Measurements from ENCODE around the gene DNAJB13. TPM values are rescaled to one million over a fixed set of nuclear protein-coding genes. Genes with fewer than 3 reads are reported as not detected.

Gene DNAJB13
- total and polyA plus RNA-seq, 2 of the 4 experiments (the other 2 are of a cell fraction): 0.18 to 0.48 TPM

GRCh38 chr11:73972187-73972586, 21.4 kb downstream of the DNAJB13 start:
- Histone ChIP-seq H3K56ac (ENCODE audit: extremely low read depth, insufficient read depth, low read length) (no peak overlapping the region), H3K4me2 (ENCODE audit: low read depth, low read length) (no peak overlapping the region), H3K79me1 (ENCODE audit: low read depth in 1 of 2, low read length in 2 of 2) (no peaks in the 10 kb centered on the region), H3K14ac (replicated peaks; ENCODE audit: low read depth, low read length) (no peak overlapping the region), H3K18ac (ENCODE audit: low read depth, low read length) (no peak overlapping the region), H2BK5ac (ENCODE audit: low read depth, low read length, poor library complexity, severe bottlenecking) (no peak overlapping the region), H2BK15ac (ENCODE audit: low read depth, low read length) (no peak overlapping the region), H4K8ac (ENCODE audit: low read depth in 2 of 2, low read length in 2 of 2) (no peak overlapping the region), H4K5ac (ENCODE audit: low read depth, low read length) (no peak overlapping the region), H4K91ac (ENCODE audit: insufficient read depth, low read depth, low read length) (no peak overlapping the region), H3K36me3 (ENCODE audit: control insufficient read depth, insufficient read depth, low read length) (no peaks in the 10 kb centered on the region), H2BK20ac (ENCODE audit: low read depth, low read length) (no peak overlapping the region), H3K9me3 (ENCODE audit: control insufficient read depth, insufficient read depth, low read length) (no peaks in the 10 kb centered on the region), H2BK120ac (ENCODE audit: low read depth, low read length) (no peak overlapping the region), H3K27ac (ENCODE audit: insufficient read depth, low read length) (no peak overlapping the region), H3K9me1 (ENCODE audit: insufficient read depth, low read length) (0 out of 2 replicates have a peak, but pooled peaks cover 4% of the 10 kb centered on the region), H3K4ac (ENCODE audit: low read depth, low read length) (no peak overlapping the region), H4K20me1 (ENCODE audit: insufficient read depth, low read length) (no peaks in the 10 kb centered on the region), H3K4me1 (ENCODE audit: control insufficient read depth, insufficient read depth, low read length) (no peaks in the 10 kb centered on the region), H3K4me3 (ENCODE audit: insufficient read depth, low read depth, low read length) (no peak overlapping the region), H2AFZ (replicated peaks; ENCODE audit: low read length, poor library complexity) (no peak overlapping the region), H3K23ac (ENCODE audit: low read depth, low read length) (no peak overlapping the region), H2AK9ac (replicated peaks; ENCODE audit: low read depth, low read length, poor library complexity) (no peak overlapping the region), H3K27me3 (ENCODE audit: control insufficient read depth, insufficient read depth, low read length) (no peaks in the 10 kb centered on the region), H2AK5ac (ENCODE audit: low read depth, low read length) (no peak overlapping the region), H3K9ac (ENCODE audit: low read depth, low read length) (no peak overlapping the region)
- no TSS peak for BruUV-seq (replicated peaks)
- intact Hi-C loops (cut with micrococcal nuclease): no loop called here
- POLR2A ChIA-PET (ENCODE audit: unreplicated experiment): no interaction called here
- no CpG with 5 or more reads among the region's 1 CpG for WGBS, 2 experiments (ENCODE audit: extremely low coverage in 2 of 2, insufficient read length in 1 of 2)
- ATAC-seq (ENCODE audit: low read depth): no peak
- CTCF ChIA-PET: no interaction called here
- dilution Hi-C loops (cut with HindIII; ENCODE audit: low sequenced_read_pairs, unreplicated experiment): no loop called here
- in situ Hi-C loops (cut with MboI; ENCODE audit: low sequenced_read_pairs): no loop called here
- DNase-seq: no peak
- TF ChIP-seq CHD1 (IDR thresholded peaks at IDR 0.05; ENCODE audit: low read depth, low read length) (no peak), SMC3 (IDR thresholded peaks at IDR 0.05; ENCODE audit: low read depth, low read length) (no peak), FOS (IDR thresholded peaks at IDR 0.05; ENCODE audit: low read depth, low read length) (no peak), MXI1 (IDR thresholded peaks at IDR 0.05; ENCODE audit: borderline replicate concordance, low read depth, low read length) (no peak), USF2 (IDR thresholded peaks at IDR 0.05; ENCODE audit: low read depth, low read length) (no peak), MAFK (IDR thresholded peaks at IDR 0.05; ENCODE audit: low read depth, low read length) (no peak), BHLHE40 (IDR thresholded peaks at IDR 0.05; ENCODE audit: low read depth, low read length) (no peak), POLR2A (IDR thresholded peaks at IDR 0.05; ENCODE audit: low read depth, low read length) (no peak), MAZ (IDR thresholded peaks at IDR 0.05; ENCODE audit: borderline replicate concordance, low read depth, low read length) (no peak), RAD21 (IDR thresholded peaks at IDR 0.05; ENCODE audit: low read length) (no peak), CTCF (conservative IDR thresholded peaks at IDR 0.05; ENCODE audit: low read depth, low read length) (no peak)

All from IMR-90 (cell line).